PC-3 (cell line): ENCODE data around the gene CEBPA.

ENCODE experiments used
- EZH2 ChIP-seq: fragments of 300-600 bp; sonication (generic); IDR thresholded peaks from one replicate; pipeline ENCODE4 v1.6.1; 2017; ENCODE audit warnings: antibody characterized with exemption, mild to moderate bottlenecking, low read length; ENCODE audit not compliant: unreplicated experiment
- EZH2phosphoT487 ChIP-seq: fragments of 300-600 bp; sonication (generic); IDR thresholded peaks from 2 replicates; pipeline ENCODE4 v1.6.1; 2018; ENCODE audit warnings: mild to moderate bottlenecking, antibody characterized with exemption, low read length, borderline replicate concordance
- TF ChIP-seq, protein P1 (sequence below): fragments of 300-600 bp; sonication (generic); conservative IDR thresholded peaks from 2 replicates; pipeline ENCODE4 v1.5.1; 2017; ENCODE audit warnings: antibody characterized with exemption, low read depth, mild to moderate bottlenecking, low read length

GRCh38 chr19:33275559-33275932 is 26.8 kb downstream of the CEBPA start:
- TF ChIP-seq, protein P1, sequence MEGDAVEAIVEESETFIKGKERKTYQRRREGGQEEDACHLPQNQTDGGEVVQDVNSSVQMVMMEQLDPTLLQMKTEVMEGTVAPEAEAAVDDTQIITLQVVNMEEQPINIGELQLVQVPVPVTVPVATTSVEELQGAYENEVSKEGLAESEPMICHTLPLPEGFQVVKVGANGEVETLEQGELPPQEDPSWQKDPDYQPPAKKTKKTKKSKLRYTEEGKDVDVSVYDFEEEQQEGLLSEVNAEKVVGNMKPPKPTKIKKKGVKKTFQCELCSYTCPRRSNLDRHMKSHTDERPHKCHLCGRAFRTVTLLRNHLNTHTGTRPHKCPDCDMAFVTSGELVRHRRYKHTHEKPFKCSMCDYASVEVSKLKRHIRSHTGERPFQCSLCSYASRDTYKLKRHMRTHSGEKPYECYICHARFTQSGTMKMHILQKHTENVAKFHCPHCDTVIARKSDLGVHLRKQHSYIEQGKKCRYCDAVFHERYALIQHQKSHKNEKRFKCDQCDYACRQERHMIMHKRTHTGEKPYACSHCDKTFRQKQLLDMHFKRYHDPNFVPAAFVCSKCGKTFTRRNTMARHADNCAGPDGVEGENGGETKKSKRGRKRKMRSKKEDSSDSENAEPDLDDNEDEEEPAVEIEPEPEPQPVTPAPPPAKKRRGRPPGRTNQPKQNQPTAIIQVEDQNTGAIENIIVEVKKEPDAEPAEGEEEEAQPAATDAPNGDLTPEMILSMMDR: no peak
- TF ChIP-seq EZH2phosphoT487 (no peak), EZH2 (no peak)
